Ectodermal cell (in vitro differentiated cells): ENCODE data around the gene ARHGAP15.

ENCODE experiments used
- H3K27ac ChIP-seq: 2 replicates; pipeline ENCODE4 v1.7.0; 2013; ENCODE audit warnings: mild to moderate bottlenecking, low read depth, low read length; ENCODE audit not compliant: insufficient read depth, poor library complexity, severe bottlenecking
- H3K27me3 ChIP-seq: 2 replicates; pipeline ENCODE4 v1.7.0; 2013; ENCODE audit warnings: mild to moderate bottlenecking, low read length; ENCODE audit not compliant: insufficient read depth, control insufficient read depth, poor library complexity, severe bottlenecking
- H3K36me3 ChIP-seq: one replicate; pipeline ENCODE4 v1.7.0; 2013; ENCODE audit warnings: low read length; ENCODE audit not compliant: control insufficient read depth, insufficient read depth
- H3K4me1 ChIP-seq: one replicate; pipeline ENCODE4 v1.7.0; 2013; ENCODE audit warnings: low read length; ENCODE audit not compliant: control insufficient read depth, insufficient read depth
- H3K4me3 ChIP-seq: 2 replicates; pipeline ENCODE4 v1.7.0; 2013; ENCODE audit warnings: low read depth, low read length, control low read depth; ENCODE audit not compliant: insufficient read depth
- H3K9me3 ChIP-seq: 2 replicates; pipeline ENCODE4 v1.7.0; 2013; ENCODE audit warnings: mild to moderate bottlenecking, low read length, moderate library complexity; ENCODE audit not compliant: control insufficient read depth
- WGBS, 2 experiments: methylation state at CpG; one replicate each; pipeline ENCODE4 v1.1.7; 2013; ENCODE audit warnings: missing lambda C conversion rate in 2 of 2; 5-methylcytosine and 5-hydroxymethylcytosine counted together

Gene ARHGAP15

DNA sequence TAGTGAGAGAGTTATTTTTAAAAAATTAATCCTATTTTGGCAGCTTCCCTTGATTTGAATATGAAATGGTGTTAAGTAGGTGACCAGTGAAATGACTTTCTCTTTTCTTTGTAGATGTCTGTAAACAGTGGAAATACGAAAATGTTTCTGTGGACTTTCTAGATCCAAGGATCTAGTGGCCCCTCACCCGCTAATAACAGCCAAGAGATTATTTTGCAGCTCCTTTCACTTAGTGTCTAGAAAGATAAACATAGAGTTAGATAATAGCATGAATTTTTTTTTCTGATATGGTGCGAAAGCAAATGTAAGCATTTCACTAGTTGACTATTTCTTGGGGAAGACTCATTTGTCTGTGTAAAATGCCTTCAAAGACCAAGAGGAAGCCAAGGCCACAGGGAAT, 57.7 kb downstream of the ARHGAP15 start:
- H3K9me3 ChIP-seq, result no peaks in the 10 kb centered on the region
- no peaks in the 10 kb centered on the region for H3K4me1 ChIP-seq
- H3K27me3 ChIP-seq, result no peaks in the 10 kb centered on the region
- WGBS, 2 experiments, result 67 to 74% methylated on average over 3 of the region's 3 CpGs
- H3K36me3 ChIP-seq, result no peaks in the 10 kb centered on the region
- no peak overlapping the region for H3K27ac ChIP-seq
- no peak overlapping the region for H3K4me3 ChIP-seq

DNA sequence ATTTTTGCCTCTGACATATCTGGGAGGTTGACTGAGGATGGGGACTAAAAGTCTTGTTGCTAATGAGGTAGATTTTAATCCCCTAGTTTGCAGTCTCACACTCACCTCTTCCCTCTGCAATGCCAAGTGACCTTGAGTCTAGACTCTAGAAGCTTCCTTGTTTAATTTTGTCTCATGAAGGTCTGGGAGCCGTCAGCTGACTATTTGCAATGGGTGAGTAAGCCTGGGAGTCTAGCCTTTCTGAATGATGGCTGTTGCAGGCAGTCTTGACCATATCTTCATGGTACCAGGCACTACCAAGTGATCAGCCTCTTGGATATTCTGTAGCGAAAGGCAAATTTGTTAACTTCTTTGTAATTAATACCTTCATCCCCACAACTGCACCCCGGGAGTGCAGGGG, 61.2 kb downstream of the ARHGAP15 start:
- 92 to 95% methylated on average over 3 of the region's 3 CpGs for WGBS, 2 experiments
- no peaks in the 10 kb centered on the region for H3K4me1 ChIP-seq
- H3K9me3 ChIP-seq, result no peaks in the 10 kb centered on the region
- no peak overlapping the region for H3K4me3 ChIP-seq
- no peak overlapping the region for H3K27ac ChIP-seq
- no peaks in the 10 kb centered on the region for H3K27me3 ChIP-seq
- H3K36me3 ChIP-seq, result no peaks in the 10 kb centered on the region

DNA sequence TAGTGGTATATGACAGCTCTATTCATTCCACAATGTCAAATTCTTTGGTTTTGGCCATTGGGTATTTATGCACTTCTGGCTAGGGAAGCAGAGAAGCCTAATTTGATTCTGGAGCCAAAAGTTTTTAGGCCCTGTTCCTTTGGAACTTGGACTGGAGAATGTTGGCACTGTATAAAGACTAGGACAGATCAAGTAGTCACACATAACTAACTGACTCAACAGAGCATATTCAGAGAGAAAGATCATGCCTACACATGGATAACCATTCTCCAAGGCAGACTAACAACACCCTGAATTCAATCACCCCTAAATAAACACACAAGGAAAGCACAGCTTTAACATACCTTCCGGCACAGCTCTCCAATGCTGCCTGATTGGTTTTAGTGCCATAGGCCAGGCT, 62.9 kb downstream of the ARHGAP15 start:
- H3K4me3 ChIP-seq, result no peak overlapping the region

DNA sequence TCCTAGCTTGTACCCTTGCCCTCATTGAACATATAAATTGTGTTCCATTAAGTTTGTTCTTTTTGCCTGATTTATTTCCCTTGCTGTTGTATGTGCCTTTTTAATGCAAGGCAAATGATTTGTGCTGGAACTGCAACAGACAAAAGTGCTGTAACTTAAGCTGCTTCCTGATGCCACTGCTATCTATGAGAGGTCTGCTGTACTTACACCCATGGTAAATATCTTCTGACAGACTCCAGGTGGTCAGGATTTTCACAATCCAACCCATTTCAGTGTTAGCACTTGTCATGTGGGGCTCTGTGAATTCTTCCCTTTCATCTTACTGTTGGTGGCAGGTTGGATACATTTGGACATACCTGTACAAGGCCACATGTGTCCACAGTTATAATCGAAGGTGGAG, 63.5 kb downstream of the ARHGAP15 start:
- H3K4me3 ChIP-seq, result no peak overlapping the region
- H3K27ac ChIP-seq, result no peak overlapping the region
- no peaks in the 10 kb centered on the region for H3K36me3 ChIP-seq
- no peaks in the 10 kb centered on the region for H3K27me3 ChIP-seq
- no peaks in the 10 kb centered on the region for H3K4me1 ChIP-seq
- H3K9me3 ChIP-seq, result no peaks in the 10 kb centered on the region
- 95 to 100% methylated on average over 1 of the region's 1 CpG for WGBS, 2 experiments

More for the DNA sequence above, 62.9 kb downstream of the ARHGAP15 start:
- no peaks in the 10 kb centered on the region for H3K9me3 ChIP-seq
- H3K27me3 ChIP-seq, result no peaks in the 10 kb centered on the region
- no peaks in the 10 kb centered on the region for H3K4me1 ChIP-seq
- no peak overlapping the region for H3K27ac ChIP-seq
- H3K36me3 ChIP-seq, result no peaks in the 10 kb centered on the region
- 92 to 95% methylated on average over 1 of the region's 1 CpG for WGBS, 2 experiments

DNA sequence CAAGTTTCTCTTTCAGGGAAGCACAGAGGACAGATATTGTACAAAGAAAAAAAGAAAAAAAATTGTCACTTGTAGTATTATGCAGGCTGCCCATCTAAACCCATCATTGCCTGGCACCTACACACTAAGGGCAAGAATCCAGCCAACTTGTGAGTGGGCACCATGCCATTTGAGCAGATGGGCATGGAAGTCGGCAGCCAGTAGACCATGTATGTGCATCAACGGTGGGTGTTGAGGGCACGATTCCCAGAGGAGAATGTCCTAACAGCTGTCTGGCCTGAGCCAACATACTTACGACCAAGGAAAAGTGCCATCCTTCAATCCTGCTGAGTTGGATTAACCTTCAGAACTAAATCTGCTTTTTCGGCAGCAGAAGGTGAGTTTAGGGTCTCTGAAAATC, 63.9 kb downstream of the ARHGAP15 start:
- Histone ChIP-seq H3K36me3 (no peaks in the 10 kb centered on the region), H3K9me3 (no peaks in the 10 kb centered on the region), H3K27me3 (no peaks in the 10 kb centered on the region), H3K27ac (no peak overlapping the region), H3K4me1 (no peaks in the 10 kb centered on the region), H3K4me3 (no peak overlapping the region)
- 93 to 94% methylated on average over 5 of the region's 5 CpGs for WGBS, 2 experiments

DNA sequence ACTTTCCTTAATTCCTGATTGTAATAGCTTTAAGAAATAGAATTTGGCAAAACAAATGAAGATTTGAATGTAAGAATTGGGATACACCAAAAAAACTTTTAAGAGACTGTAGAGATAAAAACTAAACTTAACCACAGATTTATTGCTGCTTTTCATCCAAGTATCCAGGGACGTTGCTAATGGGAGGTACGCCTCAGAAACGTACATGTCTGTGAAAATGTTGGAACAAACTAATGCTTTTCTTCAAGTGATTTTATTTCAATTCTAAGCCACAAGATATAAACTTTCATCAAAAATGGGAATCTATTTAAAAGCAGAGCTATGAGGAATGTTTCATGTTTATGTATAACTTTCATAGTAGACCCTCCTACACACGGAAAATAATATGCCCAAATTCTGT, 66.3 kb downstream of the ARHGAP15 start:
- Histone ChIP-seq H3K4me3 (no peak overlapping the region), H3K4me1 (no peaks in the 10 kb centered on the region), H3K9me3 (no peaks in the 10 kb centered on the region), H3K36me3 (no peaks in the 10 kb centered on the region), H3K27me3 (no peaks in the 10 kb centered on the region), H3K27ac (no peak overlapping the region)
- 96% methylated on average over 3 of the region's 4 CpGs; no CpG with 5 or more reads in 1 of the 2 experiments for WGBS, 2 experiments

DNA sequence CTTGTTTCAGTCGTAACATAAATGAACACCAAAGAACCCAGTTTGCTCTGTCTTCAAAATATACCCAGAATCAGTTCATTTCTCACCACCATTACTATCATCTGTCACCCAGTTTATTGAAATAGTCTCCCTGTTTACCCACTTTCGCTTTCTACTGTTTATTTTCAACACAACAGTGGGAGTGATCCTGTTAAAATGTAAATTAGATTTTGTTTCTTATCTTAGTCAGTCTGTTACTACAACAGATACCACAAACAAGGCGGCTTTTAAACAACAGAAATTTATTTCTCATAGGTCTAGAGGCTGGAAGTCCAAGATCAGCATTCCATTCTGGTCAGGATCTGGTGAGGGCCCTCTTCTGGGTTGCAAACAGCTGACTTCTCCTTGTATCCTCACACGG, 74.8 kb downstream of the ARHGAP15 start:
- H3K36me3 ChIP-seq, result no peaks in the 10 kb centered on the region
- H3K4me1 ChIP-seq, result no peaks in the 10 kb centered on the region
- no peaks in the 10 kb centered on the region for H3K9me3 ChIP-seq
- no peaks in the 10 kb centered on the region for H3K27me3 ChIP-seq
- no peak overlapping the region for H3K27ac ChIP-seq
- H3K4me3 ChIP-seq, result no peak overlapping the region
- WGBS, 2 experiments, result 89 to 94% methylated on average over 3 of the region's 4 CpGs

DNA sequence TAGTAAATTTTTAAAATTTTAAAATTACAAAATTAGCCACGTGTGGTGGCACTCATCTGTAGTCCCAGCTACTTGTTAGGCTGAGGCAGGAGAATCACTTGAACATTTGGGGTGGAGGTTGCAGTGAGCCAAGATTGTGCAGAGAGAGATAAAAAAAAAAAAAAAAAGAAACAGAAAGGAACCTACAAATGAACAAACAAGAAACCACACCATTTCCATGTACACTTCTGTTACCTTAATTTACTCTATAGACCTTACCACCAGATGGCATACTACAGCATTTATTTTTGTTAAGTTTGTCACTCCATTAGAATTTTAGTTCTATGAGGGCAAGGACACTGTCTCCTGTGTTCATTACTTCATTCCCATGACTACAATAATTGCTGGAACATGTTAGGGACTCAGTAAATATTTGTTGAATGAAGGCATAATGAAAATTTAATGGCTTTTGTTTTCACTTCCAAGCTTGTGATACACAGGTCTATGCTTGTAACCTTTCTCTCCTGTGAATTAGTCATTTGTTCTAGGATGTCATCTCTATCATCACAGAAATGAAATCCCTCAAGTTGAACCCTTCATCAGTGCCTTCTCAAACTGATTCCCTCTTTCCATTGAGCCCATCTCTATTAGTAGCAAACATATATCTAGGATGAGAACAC, 76.0 kb downstream of the ARHGAP15 start:
- Histone ChIP-seq H3K27me3 (no peaks in the 10 kb centered on the region), H3K36me3 (no peaks in the 10 kb centered on the region), H3K9me3 (no peaks in the 10 kb centered on the region), H3K4me3 (no peak overlapping the region), H3K4me1 (no peaks in the 10 kb centered on the region), H3K27ac (no peak overlapping the region)
- WGBS, 2 experiments, result 71 to 100% methylated on average over 1 of the region's 1 CpG

DNA sequence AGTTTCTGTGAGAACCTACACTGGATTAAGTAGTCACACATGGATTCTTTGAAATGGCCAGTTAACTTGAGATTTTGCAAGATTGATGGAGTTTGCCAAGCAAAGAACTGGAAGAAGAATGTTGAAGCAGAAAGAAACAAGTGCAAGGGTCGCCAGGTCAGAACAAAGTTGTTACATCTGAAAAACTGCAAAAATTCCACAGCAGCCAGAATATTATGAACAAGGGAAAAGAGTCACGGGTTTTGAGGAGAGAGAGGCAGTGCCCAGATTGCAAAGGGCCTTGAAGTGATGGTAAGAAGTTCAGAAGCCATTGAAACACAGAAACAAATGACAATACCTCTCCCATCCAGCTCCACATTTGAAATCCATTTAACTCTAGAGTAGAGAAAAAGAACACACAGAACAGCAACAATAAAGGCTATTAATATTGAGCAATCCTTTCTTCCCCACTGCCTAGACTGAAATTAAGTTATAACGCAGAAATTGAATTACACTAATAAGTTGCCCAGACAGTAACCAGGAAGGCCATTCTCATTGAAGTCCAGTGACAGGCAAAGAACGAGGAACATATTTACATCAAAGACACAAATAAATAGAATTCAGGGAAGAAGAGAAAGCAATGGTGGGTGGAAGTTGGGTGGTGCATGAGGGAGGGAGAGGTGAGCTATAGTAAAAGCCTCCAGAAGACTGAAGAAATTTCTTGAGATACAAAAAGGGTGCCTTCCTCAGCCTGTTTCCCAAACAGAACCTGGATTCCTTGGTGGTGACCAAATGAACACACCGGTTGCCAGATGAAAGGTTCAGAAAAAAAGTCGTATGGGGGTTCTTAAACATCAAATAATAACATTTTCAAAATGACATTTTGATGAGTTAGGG, 80.6 kb downstream of the ARHGAP15 start:
- H3K4me1 ChIP-seq, result no peaks in the 10 kb centered on the region
- no peaks in the 10 kb centered on the region for H3K36me3 ChIP-seq
- no peaks in the 10 kb centered on the region for H3K27me3 ChIP-seq
- H3K27ac ChIP-seq, result no peak overlapping the region
- no peaks in the 10 kb centered on the region for H3K9me3 ChIP-seq
- WGBS, 2 experiments, result 91 to 96% methylated on average over 3 to 5 of the region's 6 CpGs
- no peak overlapping the region for H3K4me3 ChIP-seq

DNA sequence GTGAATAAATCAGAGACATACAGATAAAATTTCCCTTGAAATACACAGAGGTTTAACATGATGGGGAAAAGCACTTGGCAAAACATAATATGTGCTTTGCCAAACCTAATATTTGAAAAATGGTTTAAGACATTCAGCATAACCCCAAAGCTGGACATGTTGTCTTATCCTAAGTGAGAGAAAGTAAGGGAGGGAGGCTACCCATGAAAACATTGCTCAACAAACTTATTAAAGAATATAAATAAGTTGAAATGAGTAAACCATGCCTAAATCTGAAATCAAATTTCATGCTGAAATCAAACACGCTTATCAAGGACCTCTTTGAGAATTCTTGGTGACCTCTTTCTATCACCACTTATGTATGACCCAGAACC, 81.2 kb downstream of the ARHGAP15 start:
- whole genome bisulfite sequencing, 2 experiments, result 94 to 100% methylated on average over 1 of the region's 1 CpG
- Histone ChIP-seq H3K4me1 (no peaks in the 10 kb centered on the region), H3K36me3 (no peaks in the 10 kb centered on the region), H3K4me3 (no peak overlapping the region), H3K27ac (no peak overlapping the region), H3K27me3 (no peaks in the 10 kb centered on the region), H3K9me3 (no peaks in the 10 kb centered on the region)
